GM08714 (cell line): ENCODE data around the gene ABAT.

Experiments
- H3K4me3 ChIP-seq: fragments of 200-500 bp; sonication (Bioruptor generic); 2 replicates; pipeline ENCODE4 v1.5.1; 2014; ENCODE audit warnings: mild to moderate bottlenecking, low read length, inconsistent platforms
- ZNF274 ChIP-seq: IDR thresholded peaks from 2 replicates; pipeline ENCODE4 v1.6.1; 2012; ENCODE audit warnings: mild to moderate bottlenecking, low read depth, low read length

The ABAT gene

DNA sequence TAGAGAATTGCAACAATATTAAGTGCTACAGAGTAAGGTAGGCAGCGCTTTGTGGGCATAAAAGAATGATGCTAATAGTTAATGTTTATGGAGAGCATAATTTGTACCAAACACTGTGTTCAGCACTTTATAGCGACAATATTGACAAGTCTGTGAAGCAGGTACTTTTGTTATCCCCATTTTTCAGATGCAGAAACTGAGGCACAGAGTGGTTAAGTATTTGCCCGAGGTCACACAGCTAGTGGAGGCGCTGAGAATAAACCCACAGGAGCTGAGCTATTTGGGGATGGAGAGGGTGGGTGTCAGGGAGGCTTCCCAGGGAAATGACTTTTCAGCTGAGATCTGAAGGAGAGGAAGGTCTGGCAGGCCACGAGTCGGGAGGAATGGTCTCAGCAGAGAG, 83.6 kb downstream of the ABAT start:
- H3K4me3 ChIP-seq: no peak overlapping the region
- no peak for TF ChIP-seq ZNF274

DNA sequence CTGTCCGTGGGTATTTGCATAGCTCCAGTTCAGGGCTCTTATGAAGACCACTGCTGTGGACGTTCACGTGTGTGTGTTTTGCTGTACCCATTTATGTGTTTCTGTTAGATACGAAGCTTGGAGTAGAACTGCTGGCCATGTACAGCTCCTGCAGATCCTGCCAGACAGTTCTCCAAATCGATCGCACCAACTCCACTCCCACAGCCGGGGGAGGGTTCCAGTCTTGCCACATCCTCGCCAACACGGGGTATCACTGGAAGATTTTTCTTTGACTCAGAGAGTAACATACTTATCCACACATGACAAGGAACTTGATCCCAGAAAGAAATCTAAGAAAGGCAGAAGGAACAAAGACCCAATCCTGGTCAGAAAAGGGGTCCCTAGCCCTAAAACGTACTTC, 85.6 kb downstream of the ABAT start:
- no peak for TF ChIP-seq ZNF274
- no peak overlapping the region for H3K4me3 ChIP-seq

- no peak overlapping the region for H3K4me3 ChIP-seq
- no peak for TF ChIP-seq ZNF274
These were observed 86.7 kb downstream of the ABAT start for GRCh38 chr16:8761078-8761477.

- TF ChIP-seq ZNF274: no peak
- no peak overlapping the region for H3K4me3 ChIP-seq
These were observed 87.8 kb downstream of the ABAT start for GRCh38 chr16:8762254-8762653.

DNA sequence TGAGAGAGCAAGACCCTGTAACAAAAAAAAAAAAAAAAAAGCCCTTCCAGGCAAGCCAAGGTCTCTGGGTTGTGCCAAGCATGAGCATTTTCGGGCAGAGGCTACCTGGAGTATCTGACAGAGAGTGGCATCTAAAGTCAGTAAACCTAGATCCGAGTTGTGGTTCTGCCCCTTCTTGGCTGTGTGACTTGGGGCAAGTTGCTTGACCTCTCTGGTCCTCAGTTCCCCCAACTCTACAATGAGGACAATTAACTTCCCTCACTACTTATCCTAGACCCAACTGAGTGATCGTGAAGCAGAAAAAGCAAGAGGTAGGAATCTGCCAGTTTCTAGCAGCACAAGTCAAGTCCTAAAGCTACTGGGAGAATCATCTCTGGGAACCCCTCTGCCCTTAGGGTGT, 88.7 kb downstream of the ABAT start:
- no peak for TF ChIP-seq ZNF274
- H3K4me3 ChIP-seq: no peak overlapping the region

DNA sequence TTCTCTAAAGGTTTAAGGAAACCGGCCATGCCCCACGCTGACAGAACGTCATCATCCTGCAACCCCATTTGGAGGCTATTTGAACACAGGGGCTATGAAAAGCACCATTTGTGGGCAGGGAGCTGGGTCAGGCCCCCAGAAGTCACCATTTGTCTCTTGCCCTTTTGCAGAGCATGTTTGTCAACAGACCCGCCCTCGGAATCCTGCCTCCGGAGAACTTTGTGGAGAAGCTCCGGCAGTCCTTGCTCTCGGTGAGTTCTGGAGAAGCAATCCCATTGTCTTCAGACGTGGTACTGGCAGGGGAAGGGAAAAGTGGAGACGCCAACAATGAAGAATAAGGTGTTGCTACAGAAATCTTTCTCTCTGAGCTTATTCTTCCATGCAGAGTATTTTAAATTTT, 89.5 kb downstream of the ABAT start:
- no peak for TF ChIP-seq ZNF274
- H3K4me3 ChIP-seq: no peak overlapping the region

- no peak for TF ChIP-seq ZNF274
- H3K4me3 ChIP-seq: no peak overlapping the region
These were observed 90.3 kb downstream of the ABAT start for GRCh38 chr16:8764525-8765250.

DNA sequence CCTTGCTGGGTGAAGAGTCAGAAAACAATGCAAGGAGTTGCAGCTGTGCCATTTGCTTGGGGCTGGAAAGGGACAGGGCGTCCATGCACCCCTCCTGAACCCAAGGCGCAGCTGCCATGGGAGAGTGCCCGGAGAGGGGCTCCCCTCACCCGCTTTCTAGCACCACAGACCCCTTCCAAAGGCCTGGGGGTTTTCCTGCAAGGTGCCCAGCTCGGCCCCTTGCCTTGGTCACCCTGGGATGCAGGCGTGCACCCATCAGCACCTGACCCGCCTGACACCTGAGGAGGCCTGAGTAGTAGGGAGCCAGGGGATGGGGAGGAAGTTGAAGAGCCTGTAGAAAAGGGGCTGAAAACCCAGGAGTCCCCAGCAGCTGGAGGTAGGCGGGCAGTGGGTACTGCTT, 92.8 kb downstream of the ABAT start:
- no peak overlapping the region for H3K4me3 ChIP-seq
- TF ChIP-seq ZNF274: no peak

DNA sequence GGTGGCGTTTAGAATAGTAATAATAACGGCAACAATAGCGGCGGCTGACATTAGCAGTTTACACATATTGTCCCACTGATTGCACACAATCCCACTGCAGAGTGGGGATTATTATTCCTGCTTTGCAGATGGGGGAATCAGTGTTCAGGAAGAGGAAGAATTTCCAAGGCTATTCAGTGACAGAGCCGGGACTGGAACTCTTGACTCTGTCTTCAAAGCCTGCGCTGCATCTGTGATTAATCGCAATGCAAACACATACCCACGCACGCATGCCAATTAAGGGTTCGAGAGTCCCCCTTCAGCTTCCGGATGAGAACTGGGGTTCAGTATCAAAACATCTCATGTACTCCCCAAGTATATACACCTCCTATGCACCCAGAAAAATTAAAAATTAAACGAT, 93.9 kb downstream of the ABAT start:
- H3K4me3 ChIP-seq: no peak overlapping the region
- TF ChIP-seq ZNF274: no peak

GRCh38 chr16:8768692-8769091, 94.3 kb downstream of the ABAT start:
- no peak overlapping the region for H3K4me3 ChIP-seq
- no peak for TF ChIP-seq ZNF274

GRCh38 chr16:8773537-8773936, 99.1 kb downstream of the ABAT start:
- H3K4me3 ChIP-seq: no peak overlapping the region
- TF ChIP-seq ZNF274: no peak

DNA sequence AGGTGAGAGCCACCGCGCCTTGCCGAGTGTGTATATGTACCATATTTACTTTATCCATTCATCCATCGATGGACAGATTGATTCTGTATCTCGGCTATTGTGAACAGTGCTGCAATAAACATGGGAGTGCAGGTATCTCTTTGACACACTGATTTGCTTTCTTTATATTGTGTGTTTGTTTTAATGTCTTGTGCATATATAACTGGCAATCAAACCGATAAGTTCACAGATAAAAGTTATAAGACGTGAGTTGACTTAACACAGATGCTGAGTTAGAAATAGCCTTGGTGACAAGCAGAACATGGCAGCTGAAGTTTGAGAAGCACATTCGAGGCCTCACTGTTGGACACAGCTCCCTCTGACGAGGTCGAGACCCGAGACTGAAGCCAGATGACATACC, 99.8 kb downstream of the ABAT start:
- no peak overlapping the region for H3K4me3 ChIP-seq
- no peak for TF ChIP-seq ZNF274

DNA sequence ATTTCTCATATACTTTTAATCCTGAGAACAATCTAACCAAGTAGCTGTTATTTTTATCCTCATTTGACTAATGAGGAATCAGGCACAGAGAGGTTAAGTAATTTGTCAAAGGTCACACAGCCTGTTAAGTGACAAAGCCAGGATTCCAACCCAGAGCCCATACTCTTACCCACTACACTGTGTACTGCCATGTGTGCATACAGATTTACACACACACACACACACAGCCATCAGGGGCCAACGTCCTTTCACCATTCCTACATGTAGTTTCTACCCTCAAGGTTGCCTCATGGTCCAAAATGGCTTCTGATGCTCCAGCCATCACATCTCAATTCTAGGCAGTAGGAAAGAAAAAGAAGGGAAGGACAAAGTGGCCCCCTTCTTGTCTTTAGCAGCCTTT, 100.9 kb downstream of the ABAT start:
- TF ChIP-seq ZNF274: no peak

DNA sequence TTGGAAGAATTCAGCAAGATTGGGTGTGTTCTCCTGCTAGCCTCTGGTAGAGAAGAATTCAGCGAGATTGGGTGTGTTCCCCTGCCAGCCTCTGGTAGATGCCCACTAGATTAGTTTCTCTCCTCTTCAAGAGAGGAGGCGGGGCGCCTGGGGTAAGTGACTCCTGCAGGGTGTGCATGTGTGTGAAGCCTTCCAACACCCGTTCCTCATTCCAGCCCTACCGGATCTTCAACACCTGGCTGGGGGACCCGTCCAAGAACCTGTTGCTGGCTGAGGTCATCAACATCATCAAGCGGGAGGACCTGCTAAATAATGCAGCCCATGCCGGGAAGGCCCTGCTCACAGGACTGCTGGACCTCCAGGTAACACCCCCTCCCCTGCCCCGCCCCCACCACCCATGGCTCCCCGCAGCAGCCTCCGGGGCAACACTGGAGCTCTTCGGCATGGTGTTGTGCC, 101.7 kb downstream of the ABAT start:
- no peak overlapping the region for H3K4me3 ChIP-seq
- TF ChIP-seq ZNF274: no peak

More for the DNA sequence above, 100.9 kb downstream of the ABAT start:
- H3K4me3 ChIP-seq: no peak overlapping the region

DNA sequence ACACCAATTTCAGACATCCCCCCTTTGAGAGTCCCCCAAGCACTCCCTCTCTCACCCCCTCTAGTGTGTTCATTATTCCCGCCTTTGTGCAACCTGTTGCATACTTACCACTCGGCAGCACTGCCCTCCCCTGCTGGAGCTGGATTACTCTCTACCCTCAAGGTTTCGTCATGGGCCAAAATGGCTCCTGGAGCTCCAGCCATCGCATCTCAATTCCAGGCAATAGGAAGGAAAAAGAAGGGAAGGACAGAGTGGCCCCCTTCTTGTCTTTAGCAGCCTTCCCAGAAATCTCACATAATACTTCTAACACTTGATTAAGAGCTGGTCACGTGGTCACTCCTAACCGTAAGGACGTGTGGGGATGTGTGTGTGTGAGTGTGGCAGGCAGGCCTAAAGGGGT, 102.8 kb downstream of the ABAT start:
- TF ChIP-seq ZNF274: no peak
- no peak overlapping the region for H3K4me3 ChIP-seq

GRCh38 chr16:8781797-8782196, 107.4 kb downstream of the ABAT start:
- H3K4me3 ChIP-seq: no peak overlapping the region
- no peak for TF ChIP-seq ZNF274
